K562 (cell line): ENCODE results near the gene KCTD11. TPM values are rescaled to one million over a fixed set of nuclear protein-coding genes. Genes with fewer than 3 reads are reported as not detected.

ENCODE experiments used
- ATF6 ChIP-seq: sonication (generic); formaldehyde crosslinking; IDR thresholded peaks from 2 replicates; pipeline ENCODE4 v1.4.0; 2020; ENCODE audit warnings: mild to moderate bottlenecking, missing genetic modification reagents
- CREM ChIP-seq: IDR thresholded peaks from 2 replicates; pipeline ENCODE4 v1.6.1; 2014; ENCODE audit warnings: antibody characterized with exemption, low read depth
- CXXC5 ChIP-seq: fragments of 250-450 bp; sonication (Bioruptor Pico); IDR thresholded peaks from 2 replicates; pipeline ENCODE4 v1.8.0; 2022; ENCODE audit warnings: inconsistent platforms, mild to moderate bottlenecking, moderate library complexity
- E2F6 ChIP-seq, 2 experiments: IDR thresholded peaks; 2 replicates each; pipeline ENCODE4 v1.6.1; 2011; ENCODE audit warnings: borderline replicate concordance in 1 of 2, control low read depth in 1 of 2, low read depth in 1 of 2, low read length in 1 of 2, mild to moderate bottlenecking in 1 of 2, mixed read lengths in 1 of 2, moderate library complexity in 1 of 2; ENCODE audit not compliant: insufficient read depth in 1 of 2, insufficient read length in 1 of 2, poor library complexity in 1 of 2, severe bottlenecking in 1 of 2; ENCODE audit errors: extremely low read depth in 1 of 2
- FOXP1 ChIP-seq: sonication (generic); formaldehyde crosslinking; IDR thresholded peaks from 2 replicates; pipeline ENCODE4 v1.8.0; 2022; ENCODE audit warnings: mild to moderate bottlenecking, missing genetic modification reagents
- HDAC6 ChIP-seq: IDR thresholded peaks from 2 replicates; pipeline ENCODE4 v1.6.1; 2012; ENCODE audit warnings: low read depth, mild to moderate bottlenecking, control low read depth, inconsistent platforms, low read length, moderate library complexity
- HNRNPL ChIP-seq: fragments of 200-400 bp; formaldehyde crosslinking; IDR thresholded peaks from 2 replicates; pipeline ENCODE4 v1.6.1; 2017; ENCODE audit warnings: low read depth, mild to moderate bottlenecking, low read length
- KLF13 ChIP-seq: fragments of 450-650 bp; IDR thresholded peaks from 2 replicates; pipeline ENCODE4 v1.6.1; 2016; ENCODE audit warnings: missing genetic modification characterization, low read depth, mild to moderate bottlenecking, missing compliant biosample characterization, moderate library complexity, borderline replicate concordance
- MEF2A ChIP-seq: IDR thresholded peaks from 2 replicates; pipeline ENCODE4 v1.6.1; 2011; ENCODE audit warnings: low read depth, mild to moderate bottlenecking, low read length, moderate library complexity; ENCODE audit not compliant: control insufficient read depth
- MYC ChIP-seq, 2 experiments: fragments of 250-450 bp in 1 of 2; sonication (Bioruptor Pico) in 1 of 2; IDR thresholded peaks; 2 replicates each; pipeline versions ENCODE4 v1.5.1 to v1.6.1; 2012 to 2021; ENCODE audit warnings: low read depth in 2 of 2, borderline replicate concordance in 1 of 2, improper control_type of control experiment in 1 of 2, low read length in 1 of 2, mild to moderate bottlenecking in 1 of 2, moderate library complexity in 1 of 2
- TAL1 ChIP-seq: fragments of 450-650 bp; IDR thresholded peaks from 2 replicates; pipeline ENCODE4 v1.6.1; 2016; ENCODE audit warnings: mild to moderate bottlenecking
- TBL1XR1 ChIP-seq, 2 experiments: IDR thresholded peaks; 2 replicates each; pipeline ENCODE4 v1.6.1; 2012; ENCODE audit warnings: improper control_type of control experiment in 2 of 2, low read length in 2 of 2, mild to moderate bottlenecking in 1 of 2
- U2AF1 ChIP-seq: fragments of 200-400 bp; formaldehyde crosslinking; optimal IDR thresholded peaks from 2 replicates; pipeline ENCODE3; 2017; ENCODE audit warnings: mild to moderate bottlenecking, low read depth, low read length, moderate library complexity
- ZNF12 ChIP-seq: sonication (generic); formaldehyde crosslinking; IDR thresholded peaks from 2 replicates; pipeline ENCODE4 v1.4.0; 2020; ENCODE audit warnings: mild to moderate bottlenecking, missing genetic modification reagents
- ZNF324 ChIP-seq: fragments of 250-450 bp; sonication (Bioruptor Pico); IDR thresholded peaks from 2 replicates; pipeline ENCODE4 v1.4.0; 2020; ENCODE audit warnings: mild to moderate bottlenecking
- polyA plus RNA-seq, 8 experiments: library from polyadenylated mRNA; depleted of rRNA in 4 of 8; stranded (reverse) in 5 of 8; unstranded in 3 of 8; fragments of >200 nt; fragmentation: Nextera tagmentation in 2 of 8; fragmentation: Illumina TruSeq in 1 of 8; extraction: Ambion mirVana in 2 of 8; extraction: Trizol in 1 of 8; gene quantifications; 2 replicates each; pipeline versions ENCODE4 v1.2.1 to v1.2.3, GENCODE V29; 2011 to 2014; ENCODE audit warnings: inconsistent platforms in 1 of 8, missing spikeins in 1 of 8
- total RNA-seq, 7 experiments: library from RNA; depleted of rRNA in 6 of 7; stranded (reverse); fragments of >200 nt in 6 of 7; fragmentation: Illumina TruSeq in 2 of 7; extraction: Trizol in 2 of 7; gene quantifications; 2 replicates each; pipeline versions ENCODE4 v1.2.1 to v1.2.3, GENCODE V29; 2011 to 2021; ENCODE audit warnings: low replicate concordance in 1 of 7
- TF ChIP-seq, protein P1 (sequence below), 2 experiments: fragments of 450-650 bp; conservative IDR thresholded peaks; 2 replicates each; pipeline ENCODE4 v1.6.1; 2017; ENCODE audit warnings: mild to moderate bottlenecking in 2 of 2, moderate library complexity in 2 of 2
- TF ChIP-seq, protein P2 (sequence below): IDR thresholded peaks from 3 replicates; pipeline ENCODE4 v1.6.1; 2011; ENCODE audit warnings: borderline replicate concordance, mild to moderate bottlenecking, moderate library complexity; ENCODE audit not compliant: insufficient read length; ENCODE audit errors: extremely low read depth

Gene KCTD11
- total and polyA plus RNA-seq, 9 of the 15 experiments (the other 6 are each of a cell fraction or from before 2014, with no cell fraction given): 0.01 to 3.2 (median 2.5) TPM; not detected in 1

- TF ChIP-seq HNRNPL: peak; percentile 37
- TF ChIP-seq MEF2A: no peak
- no peak for TF ChIP-seq HDAC6
- TF ChIP-seq, protein P1, sequence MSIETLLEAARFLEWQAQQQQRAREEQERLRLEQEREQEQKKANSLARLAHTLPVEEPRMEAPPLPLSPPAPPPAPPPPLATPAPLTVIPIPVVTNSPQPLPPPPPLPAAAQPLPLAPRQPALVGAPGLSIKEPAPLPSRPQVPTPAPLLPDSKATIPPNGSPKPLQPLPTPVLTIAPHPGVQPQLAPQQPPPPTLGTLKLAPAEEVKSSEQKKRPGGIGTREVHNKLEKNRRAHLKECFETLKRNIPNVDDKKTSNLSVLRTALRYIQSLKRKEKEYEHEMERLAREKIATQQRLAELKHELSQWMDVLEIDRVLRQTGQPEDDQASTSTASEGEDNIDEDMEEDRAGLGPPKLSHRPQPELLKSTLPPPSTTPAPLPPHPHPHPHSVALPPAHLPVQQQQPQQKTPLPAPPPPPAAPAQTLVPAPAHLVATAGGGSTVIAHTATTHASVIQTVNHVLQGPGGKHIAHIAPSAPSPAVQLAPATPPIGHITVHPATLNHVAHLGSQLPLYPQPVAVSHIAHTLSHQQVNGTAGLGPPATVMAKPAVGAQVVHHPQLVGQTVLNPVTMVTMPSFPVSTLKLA (conservative IDR thresholded peaks at IDR 0.05): peak; percentile 55 to 71
- peak; percentile 19 for TF ChIP-seq U2AF1
- peak; percentile 80 for TF ChIP-seq CREM
- TF ChIP-seq, protein P2, sequence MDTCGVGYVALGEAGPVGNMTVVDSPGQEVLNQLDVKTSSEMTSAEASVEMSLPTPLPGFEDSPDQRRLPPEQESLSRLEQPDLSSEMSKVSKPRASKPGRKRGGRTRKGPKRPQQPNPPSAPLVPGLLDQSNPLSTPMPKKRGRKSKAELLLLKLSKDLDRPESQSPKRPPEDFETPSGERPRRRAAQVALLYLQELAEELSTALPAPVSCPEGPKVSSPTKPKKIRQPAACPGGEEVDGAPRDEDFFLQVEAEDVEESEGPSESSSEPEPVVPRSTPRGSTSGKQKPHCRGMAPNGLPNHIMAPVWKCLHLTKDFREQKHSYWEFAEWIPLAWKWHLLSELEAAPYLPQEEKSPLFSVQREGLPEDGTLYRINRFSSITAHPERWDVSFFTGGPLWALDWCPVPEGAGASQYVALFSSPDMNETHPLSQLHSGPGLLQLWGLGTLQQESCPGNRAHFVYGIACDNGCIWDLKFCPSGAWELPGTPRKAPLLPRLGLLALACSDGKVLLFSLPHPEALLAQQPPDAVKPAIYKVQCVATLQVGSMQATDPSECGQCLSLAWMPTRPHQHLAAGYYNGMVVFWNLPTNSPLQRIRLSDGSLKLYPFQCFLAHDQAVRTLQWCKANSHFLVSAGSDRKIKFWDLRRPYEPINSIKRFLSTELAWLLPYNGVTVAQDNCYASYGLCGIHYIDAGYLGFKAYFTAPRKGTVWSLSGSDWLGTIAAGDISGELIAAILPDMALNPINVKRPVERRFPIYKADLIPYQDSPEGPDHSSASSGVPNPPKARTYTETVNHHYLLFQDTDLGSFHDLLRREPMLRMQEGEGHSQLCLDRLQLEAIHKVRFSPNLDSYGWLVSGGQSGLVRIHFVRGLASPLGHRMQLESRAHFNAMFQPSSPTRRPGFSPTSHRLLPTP: no peak
- TF ChIP-seq TAL1: no peak
- peak; percentile 95 for TF ChIP-seq MYC (IDR thresholded peaks at IDR 0.05; ENCODE audit: low read depth, low read length)
- 0 out of 2 replicates have a peak, but pooled peaks have one; percentile 46 for TF ChIP-seq MYC (CRISPR knock-in tag; IDR thresholded peaks at IDR 0.05; ENCODE audit: borderline replicate concordance, low read depth)
- 0 out of 2 replicates have a peak, but pooled peaks have one; percentile 27 for TF ChIP-seq CXXC5 (CRISPR knock-in tag)
- no peak for TF ChIP-seq KLF13
- TF ChIP-seq FOXP1 (CRISPR knock-in tag): peak; percentile 75; the same call in 1 of the 2 replicates
- TF ChIP-seq TBL1XR1 (IDR thresholded peaks at IDR 0.05; ENCODE audit: low read length in 2 of 2): no peak
- no peak for TF ChIP-seq ZNF12 (CRISPR knock-in tag)
- peak; percentile 87 to 92 for TF ChIP-seq E2F6 (IDR thresholded peaks at IDR 0.05; ENCODE audit: borderline replicate concordance in 1 of 2, extremely low read depth in 1 of 2, insufficient read depth in 1 of 2, insufficient read length in 1 of 2, low read depth in 1 of 2, low read length in 1 of 2, poor library complexity in 1 of 2, severe bottlenecking in 1 of 2)
- TF ChIP-seq ZNF324 (CRISPR knock-in tag): no peak
- 0 out of 2 replicates have a peak, but pooled peaks have one; percentile 26 for TF ChIP-seq ATF6 (CRISPR knock-in tag)
These were observed 44.0 kb upstream of the KCTD11 start (continued) for GRCh38 chr17:7307686-7308624.
